Mesendoderm (in vitro differentiated cells): Measurements from ENCODE around the gene METTL27.

Experiments used
- DNase-seq: peaks from one replicate; pipeline ENCODE4 v3.0.0; 2013
- H2AK5ac ChIP-seq: 2 replicates; pipeline ENCODE4 v1.6.1; 2013; ENCODE audit warnings: low read length, inconsistent platforms
- H2BK120ac ChIP-seq: 2 replicates; pipeline ENCODE4 v1.6.1; 2013; ENCODE audit warnings: low read depth, mild to moderate bottlenecking, low read length, moderate library complexity, mixed read lengths
- H2BK15ac ChIP-seq: replicated peaks from 2 replicates; pipeline ENCODE4 v1.6.1; 2013; ENCODE audit warnings: low read depth, mild to moderate bottlenecking, moderate library complexity
- H2BK5ac ChIP-seq: 2 replicates; pipeline ENCODE4 v1.6.1; 2013; ENCODE audit warnings: low read length, inconsistent platforms
- H3K18ac ChIP-seq: 2 replicates; pipeline ENCODE4 v1.6.1; 2013; ENCODE audit warnings: mild to moderate bottlenecking, low read length, mixed read lengths
- H3K23ac ChIP-seq: one replicate; pipeline ENCODE4 v1.6.1; 2013; ENCODE audit warnings: low read length
- H3K27ac ChIP-seq: 2 replicates; pipeline ENCODE4 v1.5.1; 2013; ENCODE audit warnings: low read depth, mild to moderate bottlenecking, inconsistent platforms, low read length, moderate library complexity
- H3K27me3 ChIP-seq: 2 replicates; pipeline ENCODE4 v1.6.1; 2013; ENCODE audit warnings: low read length, control low read depth, mild to moderate bottlenecking, inconsistent platforms; ENCODE audit not compliant: insufficient read depth, poor library complexity
- H3K36me3 ChIP-seq: 2 replicates; pipeline ENCODE4 v1.6.1; 2013; ENCODE audit warnings: low read length, inconsistent platforms; ENCODE audit not compliant: control insufficient read depth, insufficient read depth
- H3K4ac ChIP-seq: one replicate; pipeline ENCODE4 v1.6.1; 2013; ENCODE audit warnings: low read depth, mild to moderate bottlenecking, low read length, moderate library complexity
- H3K4me1 ChIP-seq: 2 replicates; pipeline ENCODE4 v1.6.1; 2013; ENCODE audit warnings: low read depth, low read length, inconsistent platforms; ENCODE audit not compliant: control insufficient read depth
- H3K4me2 ChIP-seq: 2 replicates; pipeline ENCODE4 v1.6.1; 2013; ENCODE audit warnings: low read length
- H3K4me3 ChIP-seq: 2 replicates; pipeline ENCODE4 v1.5.1; 2013; ENCODE audit warnings: mild to moderate bottlenecking, low read length
- H3K56ac ChIP-seq: one replicate; pipeline ENCODE4 v1.6.1; 2013; ENCODE audit warnings: low read length
- H3K79me1 ChIP-seq: 2 replicates; pipeline ENCODE4 v1.6.1; 2013; ENCODE audit warnings: low read length, inconsistent platforms
- H3K79me2 ChIP-seq: 2 replicates; pipeline ENCODE4 v1.6.1; 2013; ENCODE audit warnings: mild to moderate bottlenecking, low read length; ENCODE audit not compliant: control insufficient read depth, insufficient read depth
- H3K9ac ChIP-seq: 2 replicates; pipeline ENCODE4 v1.6.1; 2013; ENCODE audit warnings: low read length, inconsistent platforms
- H4K5ac ChIP-seq: one replicate; pipeline ENCODE4 v1.6.1; 2013; ENCODE audit warnings: low read length
- H4K8ac ChIP-seq: one replicate; pipeline ENCODE4 v1.6.1; 2013; ENCODE audit warnings: low read depth, mild to moderate bottlenecking, control low read depth, low read length, moderate library complexity
- WGBS: extraction: QIAGEN DNeasy Blood & Tissue Kit; methylation state at CpG from one replicate; pipeline ENCODE4 v1.1.7; 2013; ENCODE audit warnings: low lambda C conversion rate, missing lambda C conversion rate; ENCODE audit not compliant: insufficient coverage; ENCODE audit errors: extremely low coverage; 5-methylcytosine and 5-hydroxymethylcytosine counted together

Gene METTL27

DNA sequence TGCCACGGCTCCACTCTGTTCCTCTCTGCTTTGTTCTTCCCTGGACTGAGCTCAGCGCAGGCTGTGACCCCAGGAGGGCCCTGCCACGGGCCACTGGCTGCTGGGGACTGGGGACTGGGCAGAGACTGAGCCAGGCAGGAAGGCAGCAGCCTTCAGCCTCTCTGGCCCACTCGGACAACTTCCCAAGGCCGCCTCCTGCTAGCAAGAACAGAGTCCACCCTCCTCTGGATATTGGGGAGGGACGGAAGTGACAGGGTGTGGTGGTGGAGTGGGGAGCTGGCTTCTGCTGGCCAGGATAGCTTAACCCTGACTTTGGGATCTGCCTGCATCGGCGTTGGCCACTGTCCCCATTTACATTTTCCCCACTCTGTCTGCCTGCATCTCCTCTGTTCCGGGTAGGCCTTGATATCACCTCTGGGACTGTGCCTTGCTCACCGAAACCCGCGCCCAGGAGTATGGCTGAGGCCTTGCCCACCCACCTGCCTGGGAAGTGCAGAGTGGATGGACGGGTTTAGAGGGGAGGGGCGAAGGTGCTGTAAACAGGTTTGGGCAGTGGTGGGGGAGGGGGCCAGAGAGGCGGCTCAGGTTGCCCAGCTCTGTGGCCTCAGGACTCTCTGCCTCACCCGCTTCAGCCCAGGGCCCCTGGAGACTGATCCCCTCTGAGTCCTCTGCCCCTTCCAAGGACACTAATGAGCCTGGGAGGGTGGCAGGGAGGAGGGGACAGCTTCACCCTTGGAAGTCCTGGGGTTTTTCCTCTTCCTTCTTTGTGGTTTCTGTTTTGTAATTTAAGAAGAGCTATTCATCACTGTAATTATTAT lies 10.3 kb downstream of the METTL27 start:
- H3K79me1 ChIP-seq: no peaks in the 10 kb centered on the region
- no peaks in the 10 kb centered on the region for H3K79me2 ChIP-seq
- no peak overlapping the region for H4K8ac ChIP-seq
- H3K36me3 ChIP-seq: no peaks in the 10 kb centered on the region
- H2BK120ac ChIP-seq: no peak overlapping the region
- H3K18ac ChIP-seq: peak overlapping the region; percentile 25
- H3K4me3 ChIP-seq: no peak overlapping the region
- H3K23ac ChIP-seq: no peak overlapping the region
- no peak overlapping the region for H4K5ac ChIP-seq
- H3K27ac ChIP-seq: peak overlapping the region; percentile 1
- H3K27me3 ChIP-seq: no peaks in the 10 kb centered on the region
- no peak overlapping the region for H2BK5ac ChIP-seq
- peaks cover 19% of the 10 kb centered on the region for H3K4me1 ChIP-seq
- WGBS: no CpG with 5 or more reads among the region's 16 CpGs
- H3K4ac ChIP-seq: peak overlapping the region; percentile 26
- H3K4me2 ChIP-seq: peak overlapping the region; percentile 61
- H3K56ac ChIP-seq: peak overlapping the region; percentile 81
- H3K9ac ChIP-seq: peak overlapping the region; percentile 59
- H2AK5ac ChIP-seq: no peak overlapping the region
- H2BK15ac ChIP-seq: no peak overlapping the region
- peak; percentile 93 for DNase-seq

DNA sequence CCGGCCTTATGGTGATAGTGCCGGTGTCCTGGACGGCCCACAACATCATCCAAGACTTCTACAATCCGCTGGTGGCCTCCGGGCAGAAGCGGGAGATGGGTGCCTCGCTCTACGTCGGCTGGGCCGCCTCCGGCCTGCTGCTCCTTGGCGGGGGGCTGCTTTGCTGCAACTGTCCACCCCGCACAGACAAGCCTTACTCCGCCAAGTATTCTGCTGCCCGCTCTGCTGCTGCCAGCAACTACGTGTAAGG lies 10.8 kb downstream of the METTL27 start:
- no peak overlapping the region for H2AK5ac ChIP-seq
- peak overlapping the region; percentile 1 for H3K27ac ChIP-seq
- H3K18ac ChIP-seq: peak overlapping the region; percentile 25
- H3K4me1 ChIP-seq: peaks cover 19% of the 10 kb centered on the region
- H3K9ac ChIP-seq: peak overlapping the region; percentile 59
- no peak overlapping the region for H4K5ac ChIP-seq
- H3K4me2 ChIP-seq: peak overlapping the region; percentile 61
- H3K36me3 ChIP-seq: no peaks in the 10 kb centered on the region
- H3K27me3 ChIP-seq: no peaks in the 10 kb centered on the region
- H4K8ac ChIP-seq: no peak overlapping the region
- H3K79me2 ChIP-seq: no peaks in the 10 kb centered on the region
- peak overlapping the region; percentile 26 for H3K4ac ChIP-seq
- WGBS: no CpG with 5 or more reads among the region's 16 CpGs
- peak overlapping the region; percentile 8 for H3K4me3 ChIP-seq
- no peak for DNase-seq
- H2BK120ac ChIP-seq: no peak overlapping the region
- H3K79me1 ChIP-seq: no peaks in the 10 kb centered on the region
- H3K56ac ChIP-seq: peak overlapping the region; percentile 81
- no peak overlapping the region for H2BK5ac ChIP-seq
- H3K23ac ChIP-seq: no peak overlapping the region
- no peak overlapping the region for H2BK15ac ChIP-seq

DNA sequence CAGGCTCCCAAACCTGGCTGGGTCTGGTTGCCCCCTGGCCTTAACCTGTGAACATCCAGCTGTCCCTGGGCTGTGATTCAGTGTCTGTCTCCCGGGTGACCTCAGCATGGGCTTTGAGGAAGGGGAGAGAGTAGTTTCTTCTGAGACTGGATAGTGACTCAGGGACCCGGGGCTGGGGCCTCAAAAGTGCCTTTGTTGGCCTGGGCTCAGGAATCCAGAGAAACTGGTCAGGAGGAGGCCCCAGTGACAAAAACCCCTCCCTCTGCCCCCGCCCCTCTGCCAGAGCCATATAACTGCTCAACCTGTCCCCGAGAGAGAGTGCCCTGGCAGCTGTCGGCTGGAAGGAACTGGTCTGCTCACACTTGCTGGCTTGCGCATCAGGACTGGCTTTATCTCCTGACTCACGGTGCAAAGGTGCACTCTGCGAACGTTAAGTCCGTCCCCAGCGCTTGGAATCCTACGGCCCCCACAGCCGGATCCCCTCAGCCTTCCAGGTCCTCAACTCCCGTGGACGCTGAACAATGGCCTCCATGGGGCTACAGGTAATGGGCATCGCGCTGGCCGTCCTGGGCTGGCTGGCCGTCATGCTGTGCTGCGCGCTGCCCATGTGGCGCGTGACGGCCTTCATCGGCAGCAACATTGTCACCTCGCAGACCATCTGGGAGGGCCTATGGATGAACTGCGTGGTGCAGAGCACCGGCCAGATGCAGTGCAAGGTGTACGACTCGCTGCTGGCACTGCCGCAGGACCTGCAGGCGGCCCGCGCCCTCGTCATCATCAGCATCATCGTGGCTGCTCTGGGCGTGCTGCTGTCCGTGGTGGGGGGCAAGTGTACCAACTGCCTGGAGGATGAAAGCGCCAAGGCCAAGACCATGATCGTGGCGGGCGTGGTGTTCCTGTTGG lies 11.4 kb downstream of the METTL27 start, which contains the start of gene CLDN4:
TSS of gene CLDN4 (plus strand) at position 316 of the 903 bp plus-strand sequence. CDS start at position 522, 206 bp downstream.
- DNase-seq: peak; percentile 96

DNA sequence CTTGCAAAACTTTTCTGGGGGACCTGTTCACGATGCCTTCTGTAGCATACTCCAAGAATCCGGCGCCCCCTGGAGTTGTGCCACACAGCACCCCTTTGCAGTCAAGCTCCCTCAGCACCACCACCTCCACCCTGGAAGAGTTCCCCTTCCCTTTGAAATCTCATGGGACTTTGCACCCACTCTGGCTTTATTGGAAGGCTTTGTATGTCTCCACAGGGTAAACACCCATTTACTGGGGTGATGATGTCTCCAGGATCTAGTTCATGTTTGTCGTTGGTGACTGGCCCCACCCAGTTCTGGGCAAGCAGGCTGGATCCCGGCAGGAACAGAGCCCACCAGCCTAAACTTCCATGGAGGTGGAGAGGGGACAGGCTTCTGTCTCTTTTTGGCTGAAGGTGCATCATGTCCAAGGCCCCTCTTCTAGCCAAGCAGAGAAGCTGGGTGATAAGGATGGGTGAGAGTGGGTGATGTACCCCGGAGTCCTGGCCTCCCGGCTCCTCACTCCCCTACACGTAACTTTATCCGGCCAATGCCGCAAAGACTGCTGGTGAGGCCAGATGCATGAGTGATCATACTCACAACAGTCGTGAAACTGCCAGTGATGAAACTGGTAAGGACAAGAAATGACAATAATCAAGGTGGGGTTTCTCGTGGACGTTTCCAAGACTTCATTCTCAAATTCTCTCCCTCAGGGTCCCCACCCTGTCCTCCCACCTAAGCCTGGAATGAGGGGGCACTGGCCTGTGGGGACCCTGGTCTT lies 12.2 kb downstream of the METTL27 start:
- no peak for DNase-seq
- Histone ChIP-seq H3K27ac (no peak overlapping the region), H3K56ac (peak overlapping the region; percentile 71), H3K4ac (no peak overlapping the region), H3K4me1 (peaks cover 19% of the 10 kb centered on the region), H2BK5ac (peak overlapping the region; percentile 11), H4K8ac (no peak overlapping the region), H2BK120ac (no peak overlapping the region), H4K5ac (no peak overlapping the region), H3K18ac (no peak overlapping the region), H3K79me2 (no peaks in the 10 kb centered on the region), H3K4me3 (no peak overlapping the region), H3K23ac (peak overlapping the region; percentile 39), H3K27me3 (no peaks in the 10 kb centered on the region), H3K9ac (peak overlapping the region; percentile 44), H3K79me1 (no peaks in the 10 kb centered on the region), H3K4me2 (no peak overlapping the region), H2AK5ac (peak overlapping the region; percentile 18), H2BK15ac (no peak overlapping the region), H3K36me3 (no peaks in the 10 kb centered on the region)
- WGBS: no CpG with 5 or more reads among the region's 13 CpGs

More for the DNA sequence above, 11.4 kb downstream of the METTL27 start, which contains the start of gene CLDN4:
- H3K4me2 ChIP-seq: peak within 1 kb of the TSS; percentile 61
- H3K79me2 ChIP-seq: no peaks in the 10 kb centered on the region
- no peak within 1 kb of the TSS for H2BK120ac ChIP-seq
- no peak within 1 kb of the TSS for H4K8ac ChIP-seq
- H2AK5ac ChIP-seq: peak within 1 kb of the TSS; percentile 18
- no peaks in the 10 kb centered on the region for H3K36me3 ChIP-seq
- H3K56ac ChIP-seq: peak within 1 kb of the TSS; percentile 81
- peak within 1 kb of the TSS; percentile 11 for H2BK5ac ChIP-seq
- WGBS: no CpG with 5 or more reads among the region's 42 CpGs
- peak within 1 kb of the TSS; percentile 1 for H3K27ac ChIP-seq
- H3K79me1 ChIP-seq: no peaks in the 10 kb centered on the region
- H3K23ac ChIP-seq: peak within 1 kb of the TSS; percentile 51
- H3K4me1 ChIP-seq: peaks cover 19% of the 10 kb centered on the region
- no peak within 1 kb of the TSS for H4K5ac ChIP-seq
- H3K4ac ChIP-seq: peak within 1 kb of the TSS; percentile 26
- H3K18ac ChIP-seq: peak within 1 kb of the TSS; percentile 25
- peak within 1 kb of the TSS; percentile 8 for H3K4me3 ChIP-seq
- no peaks in the 10 kb centered on the region for H3K27me3 ChIP-seq
- no peak within 1 kb of the TSS for H2BK15ac ChIP-seq
- peak within 1 kb of the TSS; percentile 59 for H3K9ac ChIP-seq

DNA sequence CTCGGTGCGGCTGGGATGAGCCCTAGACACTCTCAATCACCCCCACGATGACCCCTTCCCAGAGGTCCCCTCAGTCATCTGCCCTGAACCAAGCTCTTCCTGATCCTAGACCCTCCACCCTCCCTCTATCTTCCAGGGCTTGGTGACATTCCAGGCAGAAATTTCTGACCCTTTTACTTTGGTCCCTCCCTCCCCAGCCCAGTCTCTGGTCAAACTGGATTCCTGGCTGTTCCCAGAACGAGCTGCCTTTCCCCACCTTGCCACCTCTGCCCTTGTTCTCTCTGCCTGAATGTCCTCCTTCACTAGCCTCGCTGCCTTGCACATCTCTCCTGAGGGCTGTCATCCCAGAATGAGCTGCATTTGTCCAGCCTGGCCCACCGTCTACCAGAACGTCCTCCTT lies 12.8 kb downstream of the METTL27 start:
- no peak overlapping the region for H3K9ac ChIP-seq
- no CpG with 5 or more reads among the region's 7 CpGs for WGBS
- no peak overlapping the region for H3K27ac ChIP-seq
- H4K8ac ChIP-seq: no peak overlapping the region
- H3K79me2 ChIP-seq: no peaks in the 10 kb centered on the region
- peak; percentile 73 for DNase-seq
- no peak overlapping the region for H4K5ac ChIP-seq
- no peak overlapping the region for H3K4me3 ChIP-seq
- peak overlapping the region; percentile 10 for H3K56ac ChIP-seq
- H3K23ac ChIP-seq: no peak overlapping the region
- no peaks in the 10 kb centered on the region for H3K27me3 ChIP-seq
- H2AK5ac ChIP-seq: no peak overlapping the region
- no peak overlapping the region for H3K4ac ChIP-seq
- H2BK5ac ChIP-seq: no peak overlapping the region
- H3K4me1 ChIP-seq: peaks cover 19% of the 10 kb centered on the region
- H2BK15ac ChIP-seq: no peak overlapping the region
- no peak overlapping the region for H2BK120ac ChIP-seq
- no peak overlapping the region for H3K18ac ChIP-seq
- no peaks in the 10 kb centered on the region for H3K79me1 ChIP-seq
- no peaks in the 10 kb centered on the region for H3K36me3 ChIP-seq
- H3K4me2 ChIP-seq: no peak overlapping the region
